GM21526 (cell line): ENCODE measurements around the gene RBP5.

Experiments used
- ATAC-seq: cut with Tn5 transposase; IDR thresholded peaks from one replicate; pipeline ENCODE4 v1.9.1; 2021; ENCODE audit warnings: moderate library complexity; ENCODE audit not compliant: unreplicated experiment, low FRiP score

Gene RBP5

DNA sequence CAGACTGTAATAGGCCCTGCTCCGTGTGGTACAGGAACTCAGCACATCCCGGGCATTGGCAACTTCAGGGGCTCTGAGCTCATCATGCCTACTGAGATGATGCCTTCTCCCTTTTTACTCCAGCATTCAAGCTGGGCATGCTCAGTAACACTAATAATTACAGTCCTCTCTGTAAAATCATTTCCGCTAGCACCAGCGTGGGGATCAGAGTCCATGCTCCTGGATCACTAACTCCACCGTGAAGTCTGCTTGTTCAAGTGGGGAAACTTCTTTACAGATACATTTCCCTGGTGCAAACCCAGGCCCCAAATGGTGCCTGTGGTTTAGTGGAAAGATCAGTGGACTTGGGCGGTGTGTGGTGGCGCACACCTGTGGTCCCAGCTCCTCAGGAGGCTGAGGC lies 18.2 kb upstream of the RBP5 start:
- ATAC-seq, result no peak

DNA sequence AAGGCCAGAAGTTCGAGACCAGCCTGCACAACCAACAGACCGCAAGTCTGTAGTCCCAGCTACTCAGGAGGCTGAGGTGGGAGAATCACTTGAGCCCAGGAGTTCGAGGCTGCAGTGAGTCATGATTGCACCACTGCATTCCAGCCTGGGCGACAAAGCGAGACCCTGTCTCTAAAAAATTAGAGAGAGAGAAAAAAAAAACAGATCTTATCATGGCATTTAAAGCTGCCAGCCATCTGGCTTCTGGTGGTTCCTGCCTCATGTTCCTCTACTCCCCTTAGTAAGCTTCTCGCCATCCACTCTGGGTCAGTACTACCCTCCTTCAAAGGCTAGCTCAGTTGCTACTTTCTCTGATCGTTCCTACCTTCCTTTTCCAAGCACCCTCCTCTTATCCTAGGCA lies 17.5 kb upstream of the RBP5 start:
- ATAC-seq, result no peak

DNA sequence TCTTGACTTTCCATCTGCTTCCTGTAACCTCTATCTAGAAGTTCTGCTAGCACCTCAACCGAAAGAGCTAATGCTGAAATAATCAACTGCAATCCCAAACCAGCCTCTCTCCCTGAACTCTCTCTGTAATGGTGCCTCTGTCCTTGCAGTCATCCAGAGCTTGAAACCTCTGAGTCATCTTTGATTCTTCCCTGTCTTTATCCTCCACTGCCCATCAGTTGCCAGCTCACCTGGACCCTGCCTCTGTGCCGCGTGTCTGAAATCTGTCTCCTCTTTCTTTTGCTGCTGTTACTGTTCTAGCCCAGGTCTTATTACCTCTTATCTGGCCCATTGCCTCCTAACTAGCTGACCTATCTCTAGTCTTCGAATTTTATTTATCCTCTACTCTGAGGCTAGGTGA lies 17.0 kb upstream of the RBP5 start:
- no peak for ATAC-seq

DNA sequence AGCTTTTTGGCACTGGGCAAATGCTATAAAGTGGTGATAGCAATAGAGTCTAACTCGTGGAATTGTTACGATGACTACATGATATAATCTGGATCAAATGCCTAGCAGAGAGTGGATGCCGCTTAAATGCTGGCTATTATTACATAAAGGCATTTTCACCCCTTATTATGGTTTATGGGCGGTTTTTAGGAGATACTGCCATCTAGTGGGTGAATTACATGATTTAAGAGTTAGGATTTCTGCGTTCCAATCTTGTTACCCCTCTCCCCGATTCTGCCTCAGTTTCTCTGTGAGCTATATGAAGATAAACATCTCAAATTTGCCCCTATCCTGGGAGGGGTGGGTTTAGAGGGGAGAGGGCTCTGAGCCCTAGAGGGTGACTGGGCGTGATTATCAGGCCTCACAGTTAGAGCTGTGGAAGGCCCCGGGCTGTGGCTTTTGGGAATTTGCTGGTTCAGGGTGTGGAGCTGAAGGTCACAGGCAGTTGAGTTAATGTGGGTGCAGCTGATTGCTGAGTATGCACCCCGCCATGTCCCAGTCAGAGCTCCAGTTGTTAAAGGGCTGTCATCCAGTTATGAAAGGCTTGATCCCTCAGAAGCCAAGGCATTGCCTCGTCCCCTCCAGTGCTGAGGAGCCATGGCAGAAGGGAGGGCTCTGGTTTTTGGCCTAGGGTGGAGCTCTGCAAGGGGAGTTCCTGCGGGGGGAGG lies 15.9 kb upstream of the RBP5 start:
- no peak for ATAC-seq

DNA sequence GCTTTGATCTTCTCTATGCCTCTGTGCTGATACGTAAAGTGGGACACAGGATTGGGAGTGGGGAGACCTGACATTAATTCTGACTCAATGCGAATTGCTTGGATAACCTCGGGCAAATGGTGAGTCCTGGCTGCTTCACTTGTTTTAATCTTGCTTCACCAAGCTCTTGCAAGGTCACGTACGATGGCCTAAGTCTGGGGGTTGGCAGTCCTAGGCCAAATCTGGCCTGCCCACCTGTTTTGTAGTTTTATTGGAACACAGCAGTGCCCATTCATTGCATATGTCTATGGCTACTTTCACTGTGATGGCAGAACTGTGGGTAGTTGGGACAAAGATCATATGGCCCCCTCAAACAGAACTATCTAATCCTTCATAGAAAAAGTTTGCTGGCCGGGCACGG lies 14.9 kb upstream of the RBP5 start:
- ATAC-seq, result no peak

DNA sequence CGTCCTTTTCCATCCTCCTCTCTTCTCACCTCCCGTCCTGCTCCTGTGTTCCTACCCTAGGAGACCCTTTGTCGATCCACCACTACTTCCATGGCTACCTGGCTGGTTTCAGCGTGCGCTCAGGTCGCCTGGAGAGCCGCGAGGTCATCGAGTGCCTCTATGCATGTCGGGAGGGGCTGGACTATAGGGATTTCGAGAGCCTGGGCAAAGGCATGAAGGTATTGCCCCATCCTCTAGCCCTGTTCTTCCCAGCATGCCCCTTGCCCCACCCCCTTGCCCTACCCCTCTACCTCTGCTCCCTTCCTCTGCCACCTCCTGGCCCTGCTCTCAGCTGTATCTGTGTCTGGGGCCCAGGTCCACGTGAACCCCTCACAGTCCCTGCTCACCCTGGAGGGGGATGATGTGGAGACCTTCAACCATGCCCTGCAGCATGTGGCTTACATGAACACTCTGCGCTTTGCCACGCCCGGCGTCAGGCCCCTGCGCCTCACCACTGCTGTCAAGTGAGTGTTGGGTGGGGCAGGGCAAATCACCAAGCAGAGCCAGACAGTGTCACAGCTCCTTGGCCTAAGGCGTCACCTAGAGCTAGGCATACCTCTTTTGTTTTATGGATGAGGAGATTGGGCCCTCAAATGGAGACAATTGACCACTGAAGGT lies 14.2 kb upstream of the RBP5 start:
- ATAC-seq, result no peak

DNA sequence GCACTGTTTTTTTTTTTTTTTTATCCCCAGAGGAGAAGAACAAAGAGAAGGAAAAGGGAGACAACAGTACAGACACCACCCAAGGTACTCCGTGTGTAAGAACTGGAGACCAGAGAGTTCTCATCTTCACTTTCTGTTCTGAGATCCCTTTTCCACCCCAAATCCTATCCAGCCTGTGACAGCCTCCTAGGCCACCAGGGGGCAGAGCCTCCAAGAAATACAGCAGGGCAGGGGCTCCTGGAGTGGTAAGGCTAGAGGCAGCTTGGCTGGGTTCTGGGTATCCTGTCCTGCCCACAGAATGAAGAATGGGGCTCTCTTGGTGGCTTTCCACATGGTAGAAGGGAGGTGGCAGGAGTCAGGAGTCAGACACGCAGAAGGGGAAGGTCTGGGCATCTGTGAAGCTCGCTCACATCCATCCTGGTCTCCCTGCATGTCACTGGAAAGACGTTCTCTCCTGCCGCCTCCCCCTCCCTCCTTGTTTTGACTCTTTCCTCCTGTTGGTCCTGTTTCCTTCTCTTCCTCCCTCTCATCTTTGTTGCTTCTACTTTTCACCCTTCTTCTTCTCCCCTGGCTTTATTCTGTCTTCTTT lies 13.5 kb upstream of the RBP5 start:
- no peak for ATAC-seq

DNA sequence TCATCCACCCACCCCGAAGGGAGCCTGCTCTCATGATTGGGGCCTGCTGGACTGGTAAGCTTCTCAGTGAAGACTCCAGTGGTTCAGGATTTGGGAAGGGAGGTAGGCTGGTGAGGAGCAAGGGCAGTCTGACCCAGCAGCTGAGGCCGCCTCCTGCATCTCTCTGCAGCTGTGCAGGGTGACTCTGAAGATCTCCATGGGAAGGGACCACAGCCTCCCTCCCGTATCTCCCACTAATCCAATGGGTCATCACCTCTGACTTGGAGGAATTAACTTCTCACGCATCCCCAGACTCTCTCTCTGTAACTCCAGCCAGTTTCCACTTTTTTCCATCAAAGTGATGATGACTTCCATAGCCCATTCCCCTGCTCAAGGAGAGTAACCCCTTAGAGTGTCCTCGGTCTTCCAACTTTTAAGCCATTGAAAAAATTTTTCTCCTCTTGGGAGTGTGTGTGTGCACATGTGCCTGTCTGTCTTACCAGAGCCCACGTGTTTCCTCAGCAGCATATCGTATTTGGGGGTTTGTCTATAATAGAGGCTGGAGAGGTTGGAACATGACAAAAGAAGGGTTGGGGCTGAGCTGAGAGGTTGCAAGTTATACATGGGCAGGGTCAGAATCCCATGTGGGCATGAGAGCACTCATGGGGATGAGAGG lies 12.8 kb upstream of the RBP5 start:
- no peak for ATAC-seq

DNA sequence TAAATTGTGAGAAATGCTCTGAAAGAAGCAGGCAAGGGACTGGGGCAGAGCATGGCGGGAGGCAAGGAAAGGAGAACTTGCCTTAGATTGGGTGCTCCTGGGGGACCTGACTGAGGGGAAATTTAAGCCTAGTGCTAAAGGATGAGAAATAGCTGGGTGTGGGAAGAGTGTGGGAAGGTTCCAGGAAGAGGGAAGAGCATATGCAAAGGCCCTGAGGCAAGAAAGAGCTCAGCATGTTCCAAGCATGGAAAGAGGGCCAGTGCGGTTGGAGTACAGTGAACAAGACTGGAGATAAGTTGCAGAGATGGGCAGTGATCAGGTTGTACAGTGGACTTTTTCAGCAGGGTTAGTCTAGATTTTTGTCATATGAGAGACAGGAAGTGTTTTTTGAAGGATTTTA lies 10.5 kb upstream of the RBP5 start:
- ATAC-seq, result no peak

DNA sequence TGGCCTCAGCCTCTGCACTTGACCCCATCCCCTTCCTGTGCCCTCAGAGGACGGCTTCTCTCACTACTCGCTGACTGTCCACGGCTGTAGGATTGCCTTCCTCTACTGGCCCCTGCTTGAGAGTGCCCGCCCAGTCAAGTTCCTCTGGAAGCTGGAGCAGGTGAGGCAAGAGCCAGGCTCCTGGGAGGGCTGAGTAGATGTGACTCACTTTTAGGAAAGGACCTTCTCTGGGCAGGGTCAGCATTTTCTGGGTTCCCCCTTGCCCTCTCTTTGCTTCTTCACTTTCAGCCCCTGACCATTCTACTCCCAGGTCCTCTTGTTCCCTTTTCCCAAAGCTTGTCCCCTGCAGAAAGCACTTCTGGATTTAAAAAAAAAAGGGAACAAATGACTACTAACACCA lies 9.2 kb upstream of the RBP5 start:
- ATAC-seq, result no peak

DNA sequence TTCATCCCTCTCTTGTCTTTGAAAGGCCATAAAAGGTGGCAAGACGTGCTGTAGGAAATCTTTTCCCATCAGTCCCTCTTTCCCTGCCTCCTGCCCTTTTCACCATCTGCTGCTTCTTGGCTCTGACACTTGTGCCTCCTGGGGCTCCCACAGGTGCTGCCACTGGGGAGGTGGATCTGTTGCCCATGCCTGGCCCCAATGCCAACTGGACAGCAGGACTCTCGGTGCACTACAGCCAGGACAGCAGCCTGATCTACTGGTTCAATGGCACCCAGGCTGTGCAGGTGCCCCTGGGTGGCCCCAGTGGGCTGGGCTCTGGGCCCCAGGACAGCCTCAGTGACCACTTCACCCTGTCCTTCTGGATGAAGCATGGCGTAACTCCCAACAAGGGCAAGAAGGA lies 8.0 kb upstream of the RBP5 start:
- no peak for ATAC-seq

DNA sequence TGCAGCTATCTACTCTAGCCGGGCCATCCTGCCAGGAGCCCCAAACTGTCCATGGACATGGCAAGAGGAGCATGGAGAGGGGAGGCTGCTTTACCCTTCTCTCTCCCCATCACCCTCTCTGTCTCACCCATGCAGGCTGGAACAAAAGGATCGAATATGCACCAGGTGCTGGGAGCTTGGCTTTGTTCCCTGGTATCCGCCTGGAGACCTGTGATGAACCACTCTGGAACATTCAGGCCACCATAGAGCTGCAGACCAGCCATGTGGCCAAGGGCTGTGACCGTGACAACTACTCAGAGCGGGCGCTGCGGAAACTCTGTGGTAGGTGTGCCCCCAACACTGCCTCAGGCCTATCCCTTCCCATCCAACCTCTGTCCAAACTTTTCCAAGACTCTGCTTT lies 7.4 kb upstream of the RBP5 start:
- ATAC-seq, result no peak

DNA sequence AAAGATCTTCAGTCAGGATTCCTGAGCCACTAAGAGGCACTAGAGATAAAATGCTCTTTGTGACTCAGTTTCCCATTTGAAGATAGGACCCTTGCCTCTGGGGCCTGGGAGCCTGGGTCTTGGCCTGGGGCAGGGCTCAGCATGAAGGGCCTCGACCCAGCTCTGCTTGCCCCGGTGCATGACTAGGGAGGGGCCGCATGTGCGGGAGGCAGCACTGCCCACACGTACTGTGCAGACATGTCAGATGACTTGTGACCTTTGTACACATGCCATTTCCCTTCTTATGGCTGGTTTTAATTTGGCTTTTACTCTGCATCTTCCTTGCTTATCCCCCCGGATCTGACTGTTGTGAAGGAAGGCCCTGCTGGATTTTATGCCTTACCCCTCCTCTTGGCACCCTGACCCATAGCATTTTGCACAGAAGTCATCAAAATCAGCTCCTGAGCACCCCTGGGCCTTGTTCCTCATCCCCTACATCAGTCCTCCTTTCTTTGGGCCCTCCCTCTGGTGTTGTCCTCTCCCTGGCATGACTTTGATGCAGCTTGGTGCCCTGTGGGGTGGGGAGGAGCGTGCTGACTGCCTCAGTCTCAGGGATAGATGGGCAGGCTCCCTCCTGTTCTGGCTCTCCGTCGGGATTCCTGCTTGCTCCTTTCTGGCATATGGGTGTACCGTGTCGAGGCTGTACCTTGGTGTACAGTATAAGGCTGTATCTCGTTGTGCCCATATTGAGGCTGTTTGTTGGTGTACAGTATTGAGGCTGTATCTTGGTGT lies 5.9 kb upstream of the RBP5 start:
- no peak for ATAC-seq

DNA sequence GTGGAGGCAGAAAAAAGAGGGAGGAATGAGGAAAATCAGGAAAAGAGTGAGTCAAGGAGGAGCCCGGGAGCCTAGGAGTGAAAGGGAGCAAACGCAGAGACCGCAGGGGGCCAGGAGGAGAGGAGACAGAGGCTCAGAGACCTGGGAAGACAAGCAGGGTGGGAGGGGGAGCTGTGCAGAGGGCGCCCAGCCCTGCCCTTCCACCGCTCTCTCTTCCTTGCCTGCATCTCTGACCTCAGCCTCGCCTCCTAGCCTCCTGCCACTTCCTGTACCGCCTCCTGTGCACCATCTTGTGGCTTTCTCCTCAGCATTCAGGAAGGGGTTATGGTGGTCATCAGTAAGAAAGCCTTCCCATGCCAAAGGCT lies 2.8 kb upstream of the RBP5 start:
- no peak for ATAC-seq

DNA sequence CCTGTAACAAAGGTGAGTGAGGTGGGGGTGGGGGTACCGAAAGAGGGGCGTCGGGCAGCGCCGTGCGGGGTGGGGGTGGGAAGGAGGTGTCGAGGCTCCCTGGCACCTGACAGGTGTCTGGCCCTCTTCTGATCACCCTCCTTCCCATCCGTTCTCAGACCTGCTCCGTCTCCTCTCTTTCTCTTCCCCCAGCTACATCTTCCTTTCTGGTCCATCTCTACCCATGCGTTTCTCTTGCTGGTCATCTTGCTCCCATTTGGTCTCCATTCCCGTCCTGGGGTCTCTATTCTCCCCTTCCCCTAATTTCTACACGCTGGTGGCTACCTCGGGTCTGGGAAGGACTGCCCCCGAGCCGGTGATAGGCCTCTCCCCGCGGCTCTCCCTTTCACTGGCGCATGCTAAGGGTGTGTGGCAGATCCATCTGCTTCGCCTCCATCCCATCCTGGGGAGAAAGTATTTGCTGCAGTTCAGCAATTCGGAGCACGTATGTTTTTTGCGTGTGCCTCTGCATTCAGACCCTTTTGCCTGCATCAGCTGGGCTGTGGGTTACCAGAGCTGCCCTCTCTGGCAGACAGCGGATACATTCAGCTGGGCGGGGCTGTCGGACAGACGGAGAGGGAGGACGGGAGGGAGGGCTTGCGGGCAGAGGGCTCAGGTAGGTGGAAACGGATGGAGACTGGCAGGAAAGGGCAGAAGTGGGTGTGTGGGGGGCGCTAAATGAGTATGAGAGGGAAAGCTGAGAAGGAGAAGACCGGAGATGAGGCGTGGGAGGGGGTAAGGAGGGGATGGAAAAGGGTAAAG lies 2.2 kb upstream of the RBP5 start:
- no peak for ATAC-seq

DNA sequence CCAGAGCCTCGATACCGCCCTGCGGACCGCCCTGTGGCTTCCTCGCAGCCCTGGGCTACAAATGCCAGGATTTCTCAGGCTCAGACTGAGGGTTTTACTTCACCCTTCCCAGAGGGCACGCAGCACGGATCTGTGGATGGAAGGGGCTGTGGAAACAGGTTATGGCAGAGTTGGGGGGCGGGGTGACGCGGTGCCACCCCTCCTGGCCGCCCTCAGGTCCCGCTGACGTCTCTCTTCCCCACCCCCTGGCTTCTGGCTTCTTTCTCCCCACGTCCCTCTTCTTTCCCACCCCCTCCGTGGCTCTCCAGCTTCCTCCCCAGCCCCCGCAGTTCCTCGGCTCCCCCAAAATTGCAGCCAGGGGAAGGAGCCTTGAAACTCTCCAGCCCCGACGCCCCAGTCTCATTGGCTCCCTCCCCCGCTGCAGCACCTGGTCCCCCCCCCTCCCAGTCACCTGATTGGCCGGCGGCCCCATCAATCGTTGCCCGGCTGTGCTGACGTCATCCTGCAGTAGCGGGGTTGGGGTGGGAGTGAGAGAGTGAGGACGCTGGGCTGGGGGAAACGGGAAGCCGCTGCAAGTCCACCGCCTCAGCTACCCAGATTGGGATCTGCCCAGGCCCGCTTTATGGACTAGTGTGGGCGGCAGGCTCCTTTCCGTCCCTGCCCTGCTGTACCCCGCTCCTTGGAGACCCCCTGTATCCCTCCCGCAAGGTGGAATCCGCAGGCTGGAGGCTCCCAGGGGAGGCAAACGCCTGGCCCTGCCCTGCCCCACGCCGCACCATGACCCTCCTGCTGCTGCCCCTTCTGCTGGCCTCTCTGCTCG lies 1.4 kb upstream of the RBP5 start, which contains the start of gene CLSTN3:
TSS of gene CLSTN3 (plus strand) at position 500 of the 820 bp plus-strand sequence. CDS start at position 778, 278 bp downstream.
- peak; percentile 67 for ATAC-seq

DNA sequence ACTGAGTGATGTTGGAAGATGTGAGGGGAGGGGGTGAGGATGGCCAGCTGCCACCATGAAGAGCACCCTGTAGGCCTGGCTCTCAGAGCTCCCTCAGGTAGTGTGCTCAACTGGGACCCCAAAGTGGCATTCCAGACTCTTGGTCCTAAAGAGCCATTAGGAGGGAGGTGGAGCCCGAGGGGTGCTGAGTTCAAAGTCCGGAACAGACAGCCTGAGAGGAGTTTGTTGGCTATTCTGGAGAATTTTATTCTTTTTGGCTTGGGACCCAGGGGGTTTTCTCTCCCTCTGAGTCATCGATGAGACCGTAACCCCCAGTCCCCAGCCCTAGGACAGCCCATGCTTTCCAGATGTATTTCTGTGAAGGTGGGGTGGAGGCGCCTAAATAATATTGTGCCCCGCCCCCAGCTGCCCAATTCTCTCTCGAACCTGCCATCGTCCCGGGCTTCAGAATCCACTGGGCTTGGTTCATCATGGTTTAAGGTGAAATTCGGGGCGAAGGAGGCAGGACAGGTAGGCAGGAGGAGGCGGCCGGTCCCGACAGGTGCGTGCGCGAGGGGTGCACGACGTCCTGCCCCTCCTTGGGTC lies 690 bp upstream of the RBP5 start:
- ATAC-seq, result peak; percentile 8

DNA sequence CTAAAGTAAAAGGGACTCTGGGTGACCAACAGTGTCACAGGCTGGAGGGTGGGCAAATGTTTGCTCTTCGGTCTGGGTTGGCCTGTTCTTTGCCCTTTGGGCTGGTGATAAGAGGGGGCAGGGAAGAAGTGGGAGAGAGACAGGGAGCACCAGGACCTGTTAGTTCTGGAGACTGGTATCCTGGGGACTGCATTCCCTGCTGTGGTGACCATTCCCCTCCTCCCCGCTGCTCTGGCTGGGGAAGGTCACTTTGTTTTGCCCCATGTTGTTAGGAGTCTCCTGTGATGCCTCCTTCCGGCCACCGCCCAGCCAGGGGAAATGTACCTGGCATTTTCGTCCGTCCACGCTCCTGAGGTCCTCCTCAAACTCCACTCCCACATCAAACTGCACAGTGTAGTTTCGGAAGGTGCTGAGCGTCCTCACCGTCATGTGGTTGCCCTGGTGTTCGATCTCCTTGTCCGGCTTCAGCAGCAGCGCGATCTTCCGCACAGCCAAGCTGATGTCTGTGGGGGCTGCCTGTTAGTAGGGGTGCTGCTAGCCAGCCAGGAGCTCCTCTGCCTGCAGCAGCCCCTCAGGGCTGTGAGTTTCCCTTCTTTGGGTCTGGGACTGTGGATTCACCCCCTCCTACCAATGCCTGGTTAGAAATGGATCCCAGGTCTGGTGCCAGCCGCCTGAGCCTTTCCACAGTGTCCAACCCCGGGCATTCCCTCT lies 618 bp downstream of the RBP5 start:
- no peak for ATAC-seq
